MG63 (cell line): ENCODE data around the gene RIT2. TPM values are rescaled to one million over a fixed set of nuclear protein-coding genes. Genes with fewer than 3 reads are reported as not detected.
"Not testable (repeated sequence)": the region's sequence is repeated elsewhere in the genome, so short reads cannot be mapped to it uniquely, and the experiment has no call there.

Experiments
- DNase-seq: peaks from one replicate; pipeline ENCODE4 v3.0.0-alpha.2; 2020
- H3K27me3 ChIP-seq: fragments of 250-450 bp; sonication (Bioruptor Pico); 2 replicates; pipeline ENCODE4 v1.5.1; 2020; ENCODE audit warnings: mild to moderate bottlenecking, moderate library complexity
- H3K36me3 ChIP-seq: fragments of 250-450 bp; sonication (Bioruptor Pico); 2 replicates; pipeline ENCODE4 v1.5.1; 2020; ENCODE audit warnings: mild to moderate bottlenecking, moderate library complexity
- H3K4me3 ChIP-seq: fragments of 250-450 bp; sonication (Bioruptor Pico); 2 replicates; pipeline ENCODE4 v1.5.1; 2020; ENCODE audit warnings: mild to moderate bottlenecking, moderate library complexity
- H3K9me3 ChIP-seq: fragments of 250-450 bp; sonication (Bioruptor Pico); 2 replicates; pipeline ENCODE4 v1.5.1; 2020; ENCODE audit warnings: mild to moderate bottlenecking, moderate library complexity
- total RNA-seq: library from RNA; depleted of rRNA; stranded (reverse); fragments of >200 nt; shearing (Covaris generic); gene quantifications from 2 replicates; pipeline ENCODE4 v1.2.3, GENCODE V29; 2014; ENCODE audit warnings: low replicate concordance

RIT2 gene
- total RNA-seq, 1 experiment from 2014 or later: not detected

GRCh38 chr18:42854558-42854957, 260.9 kb downstream of the RIT2 start:
- DNase-seq: no peak
- Histone ChIP-seq H3K4me3 (no peak overlapping the region), H3K9me3 (no peaks in the 10 kb centered on the region), H3K36me3 (no peaks in the 10 kb centered on the region), H3K27me3 (no peaks in the 10 kb centered on the region)

- H3K4me3 ChIP-seq: no peak overlapping the region
- H3K9me3 ChIP-seq: no peaks in the 10 kb centered on the region
- H3K36me3 ChIP-seq: no peaks in the 10 kb centered on the region
- no peak for DNase-seq
- no peaks in the 10 kb centered on the region for H3K27me3 ChIP-seq
These were observed 265.1 kb downstream of the RIT2 start for GRCh38 chr18:42850174-42851083.

DNA sequence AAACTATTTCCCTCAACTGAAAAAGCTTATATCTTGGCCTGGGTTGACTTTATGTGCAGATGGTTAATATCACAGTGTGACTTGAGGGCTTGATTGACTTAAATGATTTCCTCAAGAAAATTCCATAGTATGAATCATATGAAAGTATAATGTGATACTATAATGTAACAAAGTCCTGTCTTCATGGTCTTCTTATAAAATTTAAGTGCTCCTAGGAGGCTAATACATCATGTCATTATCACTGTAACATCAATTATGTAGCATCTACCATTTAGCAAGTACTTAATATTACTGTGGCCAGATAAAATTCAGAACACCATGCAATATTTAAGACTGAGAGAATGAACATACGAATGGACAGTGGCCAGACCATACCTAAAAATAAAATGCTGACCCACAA, 276.1 kb downstream of the RIT2 start:
- Histone ChIP-seq H3K36me3 (no peaks in the 10 kb centered on the region), H3K27me3 (no peaks in the 10 kb centered on the region; the same call in 1 of the 2 replicates), H3K4me3 (no peak overlapping the region), H3K9me3 (no peaks in the 10 kb centered on the region)
- DNase-seq: no peak

DNA sequence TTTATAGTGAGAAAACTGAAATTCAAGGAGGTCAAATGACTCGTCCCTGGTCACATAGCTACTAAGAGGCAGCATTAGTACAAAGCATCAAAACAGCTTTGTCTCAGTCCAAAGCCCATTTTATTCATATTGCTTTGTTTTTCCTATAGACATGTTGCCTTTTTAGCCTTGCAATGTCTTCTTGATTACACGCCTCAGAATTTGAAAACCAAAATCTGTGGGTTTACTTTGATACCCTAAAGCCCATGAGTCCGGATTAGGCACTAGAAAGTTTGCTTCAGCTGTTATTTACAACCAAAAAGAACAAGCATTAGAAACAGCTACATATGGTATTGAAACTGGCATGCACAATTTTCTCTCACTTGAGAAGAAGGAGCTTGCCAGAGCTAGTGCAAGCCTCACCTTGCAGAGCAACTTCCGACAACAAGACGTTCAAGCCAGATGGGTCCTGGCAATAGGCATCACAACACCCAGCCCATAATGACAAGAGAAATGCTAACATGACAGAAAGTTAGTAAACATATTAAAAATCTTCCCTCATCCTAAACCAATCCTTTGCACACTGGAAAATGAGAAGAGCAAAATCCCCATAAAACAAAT, 276.8 kb downstream of the RIT2 start:
- no peaks in the 10 kb centered on the region for H3K36me3 ChIP-seq
- no peaks in the 10 kb centered on the region for H3K9me3 ChIP-seq
- no peak overlapping the region for H3K4me3 ChIP-seq
- no peaks in the 10 kb centered on the region; the same call in 1 of the 2 replicates for H3K27me3 ChIP-seq
- DNase-seq: no peak

GRCh38 chr18:42830936-42831335, 284.5 kb downstream of the RIT2 start:
- no peaks in the 10 kb centered on the region for H3K27me3 ChIP-seq
- no peak for DNase-seq
- no peaks in the 10 kb centered on the region for H3K36me3 ChIP-seq
- H3K4me3 ChIP-seq: no peak overlapping the region
- H3K9me3 ChIP-seq: no peaks in the 10 kb centered on the region

- Histone ChIP-seq H3K27me3 (no peaks in the 10 kb centered on the region), H3K9me3 (no peaks in the 10 kb centered on the region), H3K36me3 (no peaks in the 10 kb centered on the region), H3K4me3 (no peak overlapping the region)
- DNase-seq: no peak
These were observed 286.6 kb downstream of the RIT2 start for GRCh38 chr18:42828881-42829280.

- Histone ChIP-seq H3K9me3 (no peaks in the 10 kb centered on the region), H3K36me3 (no peaks in the 10 kb centered on the region), H3K4me3 (no peak overlapping the region), H3K27me3 (no peaks in the 10 kb centered on the region)
- no peak for DNase-seq
These were observed 291.3 kb downstream of the RIT2 start for GRCh38 chr18:42824178-42824577.

GRCh38 chr18:42822711-42823110, 292.8 kb downstream of the RIT2 start:
- DNase-seq: no peak

GRCh38 chr18:42821492-42821891, 294.0 kb downstream of the RIT2 start:
- H3K9me3 ChIP-seq: no peaks in the 10 kb centered on the region

More at GRCh38 chr18:42822711-42823110, 292.8 kb downstream of the RIT2 start:
- H3K27me3 ChIP-seq: no peaks in the 10 kb centered on the region
- H3K9me3 ChIP-seq: no peaks in the 10 kb centered on the region
- H3K36me3 ChIP-seq: no peaks in the 10 kb centered on the region
- H3K4me3 ChIP-seq: no peak overlapping the region

DNA sequence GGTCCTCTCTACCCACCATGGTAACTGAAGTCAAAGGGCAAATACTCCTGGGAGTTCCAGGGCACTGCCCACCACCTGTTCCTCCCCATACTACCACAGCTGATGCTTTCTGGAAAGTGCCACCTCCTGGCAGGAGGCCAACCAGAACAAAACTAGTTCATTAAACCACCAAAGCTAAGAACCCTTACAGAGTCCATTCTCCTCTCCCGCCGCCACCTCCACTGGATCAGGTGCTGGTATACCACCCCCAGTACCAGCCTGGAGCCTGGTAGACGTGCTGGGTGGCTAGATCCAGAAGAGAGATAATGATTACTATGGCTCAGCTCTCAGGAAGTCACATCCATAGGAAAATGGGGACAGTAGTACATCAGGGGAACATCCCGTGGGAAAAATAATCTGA, 300.9 kb downstream of the RIT2 start:
- H3K9me3 ChIP-seq: no peaks in the 10 kb centered on the region
- H3K4me3 ChIP-seq: no peak overlapping the region
- H3K36me3 ChIP-seq: no peaks in the 10 kb centered on the region
- no peak for DNase-seq
- no peaks in the 10 kb centered on the region for H3K27me3 ChIP-seq

More at GRCh38 chr18:42821492-42821891, 294.0 kb downstream of the RIT2 start:
- no peak overlapping the region for H3K4me3 ChIP-seq
- no peaks in the 10 kb centered on the region for H3K36me3 ChIP-seq
- DNase-seq: no peak
- H3K27me3 ChIP-seq: no peaks in the 10 kb centered on the region

- no peak overlapping the region for H3K4me3 ChIP-seq
These were observed 301.3 kb downstream of the RIT2 start for GRCh38 chr18:42814184-42814583.

GRCh38 chr18:42813570-42813969, 301.9 kb downstream of the RIT2 start:
- H3K4me3 ChIP-seq: no peak overlapping the region
- no peaks in the 10 kb centered on the region for H3K9me3 ChIP-seq
- no peak for DNase-seq
- no peaks in the 10 kb centered on the region for H3K36me3 ChIP-seq
- H3K27me3 ChIP-seq: no peaks in the 10 kb centered on the region

More at GRCh38 chr18:42814184-42814583, 301.3 kb downstream of the RIT2 start:
- DNase-seq: no peak
- no peaks in the 10 kb centered on the region for H3K27me3 ChIP-seq
- no peaks in the 10 kb centered on the region for H3K36me3 ChIP-seq
- H3K9me3 ChIP-seq: no peaks in the 10 kb centered on the region

DNA sequence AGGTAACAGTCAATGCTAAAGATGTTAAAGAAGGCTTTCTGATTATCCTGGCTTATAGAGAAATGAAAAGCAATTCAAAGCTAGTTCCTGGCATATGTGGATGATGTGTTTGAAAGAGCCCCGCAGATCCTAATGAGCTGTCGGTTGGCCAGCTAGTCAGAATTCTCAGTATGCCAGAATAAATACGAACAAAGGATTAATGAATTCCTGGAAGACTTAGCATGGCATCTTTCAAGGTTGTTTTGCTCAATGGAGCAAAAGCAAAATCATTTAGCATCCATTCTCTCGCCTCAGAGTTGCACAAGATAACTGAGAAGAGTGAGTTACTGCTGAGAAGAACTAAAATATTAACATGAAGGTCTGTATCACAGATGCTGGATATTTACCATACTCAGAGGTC, 307.6 kb downstream of the RIT2 start:
- DNase-seq: no peak

GRCh38 chr18:42801706-42802105, 313.8 kb downstream of the RIT2 start:
- no peaks in the 10 kb centered on the region for H3K27me3 ChIP-seq
- H3K36me3 ChIP-seq: no peaks in the 10 kb centered on the region
- DNase-seq: no peak
- no peaks in the 10 kb centered on the region for H3K9me3 ChIP-seq
- H3K4me3 ChIP-seq: no peak overlapping the region

More for the DNA sequence above, 307.6 kb downstream of the RIT2 start:
- Histone ChIP-seq H3K4me3 (no peak overlapping the region), H3K9me3 (no peaks in the 10 kb centered on the region), H3K36me3 (no peaks in the 10 kb centered on the region), H3K27me3 (no peaks in the 10 kb centered on the region)

DNA sequence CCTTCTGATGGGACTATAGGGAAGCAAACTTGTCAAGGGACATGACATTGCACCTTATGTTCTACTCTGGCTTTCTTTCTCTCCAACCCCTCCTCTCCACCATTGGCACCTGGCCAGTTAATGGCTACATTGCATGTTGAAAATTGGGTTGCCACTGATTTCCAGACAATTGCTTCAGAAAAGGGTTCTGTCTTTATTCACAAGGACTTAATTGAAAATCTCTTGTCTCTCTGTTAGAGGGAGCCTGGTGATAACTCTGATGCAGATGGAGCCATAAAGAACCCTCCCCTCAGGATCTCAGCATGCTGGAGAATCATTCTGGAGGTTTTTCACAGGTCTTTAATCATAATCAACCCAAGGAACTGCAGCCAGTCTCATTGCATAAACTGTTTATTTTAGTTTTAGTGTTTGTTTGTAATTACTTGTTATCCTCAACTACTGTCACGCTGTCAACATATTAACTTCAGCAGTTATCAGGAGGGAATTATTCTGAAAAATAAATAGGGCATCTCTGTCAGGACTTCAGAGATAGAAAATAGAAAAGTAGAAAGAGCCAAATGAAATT, 316.8 kb downstream of the RIT2 start:
- no peaks in the 10 kb centered on the region for H3K36me3 ChIP-seq
- no peak overlapping the region for H3K4me3 ChIP-seq
- H3K9me3 ChIP-seq: no peaks in the 10 kb centered on the region
- no peak for DNase-seq
- no peaks in the 10 kb centered on the region for H3K27me3 ChIP-seq

GRCh38 chr18:42795213-42795789, 320.2 kb downstream of the RIT2 start:
- H3K27me3 ChIP-seq, H3K4me3 ChIP-seq, H3K36me3 ChIP-seq, H3K9me3 ChIP-seq, DNase-seq: not testable (repeated sequence)

GRCh38 chr18:42792731-42793130, 322.8 kb downstream of the RIT2 start:
- no peaks in the 10 kb centered on the region for H3K27me3 ChIP-seq
- no peak overlapping the region for H3K4me3 ChIP-seq
- H3K36me3 ChIP-seq: no peaks in the 10 kb centered on the region
- no peak for DNase-seq
- no peaks in the 10 kb centered on the region for H3K9me3 ChIP-seq
